GM06990 (cell line): ENCODE results near the gene EYA2.

Experiments
- DNase-seq: peaks from one replicate; pipeline ENCODE4 v3.0.0-alpha.2; 2011; ENCODE audit not compliant: insufficient read length; ENCODE audit errors: extremely low read depth
- H3K27me3 ChIP-seq: replicated peaks from 2 replicates; pipeline ENCODE4 v1.6.0; 2011; ENCODE audit warnings: low read length; ENCODE audit not compliant: control insufficient read depth, insufficient read depth
- H3K36me3 ChIP-seq: 2 replicates; pipeline ENCODE4 v1.5.1; 2011; ENCODE audit warnings: low read length; ENCODE audit not compliant: control insufficient read depth, insufficient read depth
- H3K4me3 ChIP-seq: replicated peaks from 2 replicates; pipeline ENCODE4 v1.5.1; 2011; ENCODE audit warnings: low read depth, mild to moderate bottlenecking, control low read depth, low read length
- CTCF ChIP-seq: IDR thresholded peaks from 2 replicates; pipeline ENCODE4 v1.5.1; 2011; ENCODE audit warnings: low read length, control low read depth, mild to moderate bottlenecking, inconsistent platforms; ENCODE audit not compliant: insufficient read depth, poor library complexity, severe bottlenecking

Gene EYA2

GRCh38 chr20:46897328-46897880 lies 2.8 kb downstream of the EYA2 start:
- Histone ChIP-seq H3K27me3 (no peaks in the 10 kb centered on the region), H3K36me3 (no peaks in the 10 kb centered on the region), H3K4me3 (peak overlapping the region; percentile 88)
- no peak for TF ChIP-seq CTCF
- no peak for DNase-seq

- no peak for DNase-seq
- H3K27me3 ChIP-seq: no peaks in the 10 kb centered on the region
- no peaks in the 10 kb centered on the region for H3K36me3 ChIP-seq
- TF ChIP-seq CTCF: no peak
- H3K4me3 ChIP-seq: peak overlapping the region; percentile 88
These were observed 3.8 kb downstream of the EYA2 start for GRCh38 chr20:46898423-46898822.

GRCh38 chr20:46899621-46900020 lies 5.0 kb downstream of the EYA2 start:
- H3K27me3 ChIP-seq: no peaks in the 10 kb centered on the region

GRCh38 chr20:46900086-46900485 lies 5.4 kb downstream of the EYA2 start:
- DNase-seq: no peak
- no peaks in the 10 kb centered on the region for H3K27me3 ChIP-seq

More at GRCh38 chr20:46899621-46900020, 5.0 kb downstream of the EYA2 start:
- no peak for DNase-seq
- Histone ChIP-seq H3K36me3 (no peaks in the 10 kb centered on the region), H3K4me3 (peak overlapping the region; percentile 88)
- TF ChIP-seq CTCF: no peak

GRCh38 chr20:46900826-46901225 lies 6.2 kb downstream of the EYA2 start:
- no peak for DNase-seq
- Histone ChIP-seq H3K36me3 (no peaks in the 10 kb centered on the region; the same call in 1 of the 2 replicates), H3K4me3 (peak overlapping the region; percentile 88), H3K27me3 (no peaks in the 10 kb centered on the region)
- peak; percentile 18 for TF ChIP-seq CTCF

More at GRCh38 chr20:46900086-46900485, 5.4 kb downstream of the EYA2 start:
- TF ChIP-seq CTCF: no peak
- Histone ChIP-seq H3K36me3 (no peaks in the 10 kb centered on the region), H3K4me3 (peak overlapping the region; percentile 88)

- no peak for TF ChIP-seq CTCF
- H3K27me3 ChIP-seq: no peaks in the 10 kb centered on the region
These were observed 7.0 kb downstream of the EYA2 start for GRCh38 chr20:46901638-46902037.

More at GRCh38 chr20:46901638-46902037, 7.0 kb downstream of the EYA2 start:
- Histone ChIP-seq H3K4me3 (no peak overlapping the region), H3K36me3 (no peaks in the 10 kb centered on the region; the same call in 1 of the 2 replicates)
- DNase-seq: no peak
